Measurements from ENCODE around the gene SLC12A2.

- TF ChIP-seq POLR2A (IDR thresholded peaks at IDR 0.05) (no peak), CTCF (IDR thresholded peaks at IDR 0.05) (no peak)
Measured at GRCh38 chr5:128093368-128093767, 9.8 kb downstream of the SLC12A2 start.

All from prostate gland (tissue), 2 donors.